Adrenal gland (tissue), 5 donors: ENCODE measurements around the gene SYT1.

Experiments
- CTCF ChIP-seq, 6 experiments: fragments of 450-650 bp in 4 of 6; fragments of 200-600 bp in 2 of 6; sonication (generic) in 1 of 6; IDR thresholded peaks; 1 replicate in 5 of 6; 2 replicates in 1 of 6; pipeline versions ENCODE4 v1.5.1 to v1.8.0; 2016 to 2021; ENCODE audit warnings: antibody characterized with exemption in 6 of 6, mild to moderate bottlenecking in 2 of 6, moderate library complexity in 1 of 6
- POLR2A ChIP-seq, 2 donors: fragments of 450-650 bp; IDR thresholded peaks; one replicate each; pipeline ENCODE4 v1.6.1; 2017; ENCODE audit warnings: antibody characterized with exemption in 2 of 2, mild to moderate bottlenecking in 2 of 2, moderate library complexity in 1 of 2
- donor health status: DM: no; HTN: no; CAD: no.

GRCh38 chr12:79187032-79187431 is 322.5 kb downstream of the SYT1 start:
- no peak for TF ChIP-seq CTCF (IDR thresholded peaks at IDR 0.05)
- TF ChIP-seq POLR2A (IDR thresholded peaks at IDR 0.05) = no peak
